HL-60 (cell line): ENCODE data around the gene SNRPA.
"Not testable (repeated sequence)": the region's sequence is repeated elsewhere in the genome, so short reads cannot be mapped to it uniquely, and the experiment has no call there.

Source experiments
- DNase-seq, 2 experiments: peaks; one replicate each; pipeline ENCODE4 v3.0.0-alpha.2; 2010 to 2020; ENCODE audit warnings: low read depth in 1 of 2, low spot score in 1 of 2
- H3K27ac ChIP-seq: fragments of 250-450 bp; sonication (Bioruptor Pico); replicated peaks from 2 replicates; pipeline ENCODE4 v1.5.1; 2020; ENCODE audit warnings: mild to moderate bottlenecking, moderate library complexity
- H3K27me3 ChIP-seq: fragments of 250-450 bp; sonication (Bioruptor Pico); 2 replicates; pipeline ENCODE4 v1.5.1; 2021; ENCODE audit warnings: mild to moderate bottlenecking, moderate library complexity; ENCODE audit not compliant: insufficient read depth, poor library complexity, severe bottlenecking
- H3K4me3 ChIP-seq: replicated peaks from 2 replicates; pipeline ENCODE4 v1.5.1; 2011; ENCODE audit warnings: mild to moderate bottlenecking, control low read depth, low read length; ENCODE audit not compliant: insufficient read depth
- CTCF ChIP-seq: IDR thresholded peaks from one replicate; pipeline ENCODE4 v1.5.1; 2011; ENCODE audit warnings: low read length, control low read depth, inconsistent platforms; ENCODE audit not compliant: insufficient read depth
- GABPA ChIP-seq: IDR thresholded peaks from 2 replicates; pipeline ENCODE4 v1.6.1; 2012; ENCODE audit warnings: low read depth
- POLR2AphosphoS5 ChIP-seq: IDR thresholded peaks from 2 replicates; pipeline ENCODE4 v1.6.1; 2012; ENCODE audit warnings: low read depth
- REST ChIP-seq: IDR thresholded peaks from 2 replicates; pipeline ENCODE4 v1.6.1; 2012; ENCODE audit warnings: low read depth; ENCODE audit not compliant: insufficient replicate concordance
- SPI1 ChIP-seq: IDR thresholded peaks from 2 replicates; pipeline ENCODE4 v1.6.1; 2012; ENCODE audit warnings: low read depth, mild to moderate bottlenecking, borderline replicate concordance

Gene SNRPA

DNA sequence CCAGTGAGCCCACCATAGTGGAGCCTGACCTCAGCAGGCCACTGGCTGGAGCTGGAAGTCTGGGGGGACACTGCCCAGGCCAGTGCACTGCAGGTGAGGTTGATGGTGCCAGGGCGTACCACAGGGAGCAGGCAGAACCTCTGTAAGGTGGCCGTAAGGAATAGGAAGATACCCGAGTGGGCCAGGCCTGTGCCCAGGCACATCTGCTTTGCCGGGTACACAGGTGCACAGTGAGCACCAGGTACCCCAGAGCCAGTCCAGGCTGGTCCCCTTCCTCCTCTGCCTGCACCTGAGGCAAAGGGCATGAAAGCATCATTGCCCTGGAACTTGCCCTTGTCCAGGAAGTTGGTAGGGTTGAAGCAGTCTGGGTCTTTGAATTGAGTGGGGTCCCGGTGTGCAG is 57.5 kb downstream of the SNRPA start:
- TF ChIP-seq CTCF (no peak), SPI1 (no peak), REST (no peak)
- H3K27me3 ChIP-seq: no peaks in the 10 kb centered on the region
- no peak for DNase-seq
- H3K4me3 ChIP-seq: no peak overlapping the region
- H3K27ac ChIP-seq: no peak overlapping the region

DNA sequence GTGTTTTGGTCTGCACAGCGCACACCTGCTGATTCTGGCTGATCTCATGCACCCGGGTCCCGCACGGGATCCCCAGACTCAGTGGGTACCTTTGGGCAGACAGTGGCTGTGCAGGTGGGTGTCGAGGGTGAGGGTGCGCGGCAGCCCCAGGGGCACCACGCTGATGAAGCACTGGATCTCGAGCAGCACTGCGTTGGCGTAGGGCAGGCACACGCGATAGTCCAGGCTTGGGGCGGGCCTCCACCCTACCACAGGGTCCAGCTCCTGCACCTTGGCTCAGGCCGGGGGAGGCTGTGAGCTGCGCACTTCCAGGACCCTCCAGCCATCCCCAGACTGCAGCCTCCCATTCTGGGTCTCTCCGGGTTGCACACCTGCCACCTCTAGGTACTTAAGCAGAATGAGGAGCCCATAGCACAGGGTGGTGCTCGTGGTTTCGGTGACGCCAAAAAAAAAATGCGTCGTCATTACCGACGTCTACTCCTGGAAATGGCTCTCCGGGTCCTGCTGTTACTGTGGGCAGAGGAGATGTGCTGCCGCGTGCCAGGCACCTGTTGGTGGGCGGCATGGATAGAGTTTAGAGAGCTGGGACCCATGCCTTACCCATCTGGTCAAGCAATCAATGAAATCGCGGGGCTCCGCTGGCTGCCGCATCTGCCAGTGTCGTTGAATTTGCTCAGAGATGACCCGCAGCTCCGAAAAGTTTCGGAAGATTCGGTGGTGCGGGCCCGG is 58.5 kb downstream of the SNRPA start:
- H3K4me3 ChIP-seq: no peak overlapping the region
- TF ChIP-seq CTCF (no peak), POLR2AphosphoS5 (peak; percentile 52; the same call in 1 of the 2 replicates)
- DNase-seq: no peak
- no peaks in the 10 kb centered on the region for H3K27me3 ChIP-seq
- H3K27ac ChIP-seq: no peak overlapping the region

DNA sequence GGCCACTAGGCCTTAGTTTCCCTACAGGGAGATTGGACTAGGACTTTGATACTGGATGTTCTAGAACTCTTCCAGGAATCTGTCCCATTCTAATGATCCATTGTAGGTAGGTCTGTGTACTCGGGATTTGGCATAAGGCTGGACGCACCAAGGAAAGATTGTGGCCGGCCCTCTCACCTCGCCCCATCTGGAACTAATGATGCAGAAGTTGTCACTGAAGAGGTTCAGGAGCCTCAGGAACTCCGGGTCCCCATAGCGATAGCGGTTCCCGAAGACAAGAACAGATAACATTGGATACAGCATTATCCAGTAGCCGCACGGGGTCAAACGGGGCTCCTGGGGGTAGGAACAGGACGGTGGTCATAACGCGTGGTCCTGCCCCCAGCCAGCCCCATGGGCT is 59.2 kb downstream of the SNRPA start:
- H3K4me3 ChIP-seq: no peak overlapping the region
- no peaks in the 10 kb centered on the region for H3K27me3 ChIP-seq
- TF ChIP-seq SPI1: no peak
- no peak for TF ChIP-seq REST
- no peak for TF ChIP-seq POLR2AphosphoS5
- TF ChIP-seq CTCF: no peak
- TF ChIP-seq GABPA: no peak
- H3K27ac ChIP-seq: no peak overlapping the region
- DNase-seq: no peak

DNA sequence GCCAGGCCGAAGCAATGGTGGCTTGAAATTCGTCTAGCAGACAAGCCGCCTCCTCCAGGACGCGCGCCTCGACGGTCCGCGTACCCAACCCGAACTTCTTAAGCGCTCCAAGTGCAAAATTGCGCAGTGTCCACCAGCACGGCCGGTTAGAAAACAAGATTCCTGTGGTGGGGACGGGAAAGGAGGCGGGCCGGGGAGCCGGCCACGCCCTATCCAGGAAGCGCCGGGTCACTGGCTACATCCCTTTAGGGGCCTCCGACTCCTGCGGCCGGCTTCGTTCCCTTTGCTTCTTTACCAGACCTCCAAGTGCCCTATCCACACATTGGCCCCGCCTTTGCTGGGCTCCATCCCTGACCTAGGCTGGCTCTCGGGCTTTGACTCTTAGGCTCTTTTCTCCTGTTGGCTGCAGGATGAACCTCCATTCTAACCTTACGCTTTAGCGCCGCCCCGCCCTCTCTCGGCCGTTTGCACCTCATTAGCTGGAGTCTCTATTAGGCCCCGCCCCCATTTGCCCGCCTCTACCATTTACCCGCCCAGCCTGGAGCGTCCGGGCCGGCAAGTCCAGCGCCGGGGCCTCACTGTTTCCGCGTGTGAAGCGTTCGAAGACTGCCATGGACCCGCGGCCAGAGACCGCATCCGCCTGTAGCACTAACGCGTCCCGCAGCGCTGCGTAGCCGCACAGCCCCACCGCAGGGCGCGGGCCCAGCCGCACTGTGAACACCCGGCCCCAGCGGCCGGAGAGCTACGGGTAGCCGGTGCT is 59.8 kb downstream of the SNRPA start:
- not testable (repeated sequence) for H3K27me3 ChIP-seq, H3K4me3 ChIP-seq
- DNase-seq: peak in 1 of 2 experiments; percentile 58
- peak overlapping the region; percentile 3; the same call in 1 of the 2 replicates for H3K27ac ChIP-seq
